HL-60 (cell line): ENCODE measurements around the gene WDR1.

ENCODE experiments used
- TF ChIP-seq, protein P1 (sequence below): IDR thresholded peaks from one replicate; pipeline ENCODE4 v1.5.1; 2011; ENCODE audit warnings: low read length, control low read depth, inconsistent platforms; ENCODE audit not compliant: insufficient read depth
- TF ChIP-seq, protein P2 (sequence below): IDR thresholded peaks from 2 replicates; pipeline ENCODE4 v1.6.1; 2012; ENCODE audit warnings: low read depth; ENCODE audit not compliant: insufficient replicate concordance

DNA sequence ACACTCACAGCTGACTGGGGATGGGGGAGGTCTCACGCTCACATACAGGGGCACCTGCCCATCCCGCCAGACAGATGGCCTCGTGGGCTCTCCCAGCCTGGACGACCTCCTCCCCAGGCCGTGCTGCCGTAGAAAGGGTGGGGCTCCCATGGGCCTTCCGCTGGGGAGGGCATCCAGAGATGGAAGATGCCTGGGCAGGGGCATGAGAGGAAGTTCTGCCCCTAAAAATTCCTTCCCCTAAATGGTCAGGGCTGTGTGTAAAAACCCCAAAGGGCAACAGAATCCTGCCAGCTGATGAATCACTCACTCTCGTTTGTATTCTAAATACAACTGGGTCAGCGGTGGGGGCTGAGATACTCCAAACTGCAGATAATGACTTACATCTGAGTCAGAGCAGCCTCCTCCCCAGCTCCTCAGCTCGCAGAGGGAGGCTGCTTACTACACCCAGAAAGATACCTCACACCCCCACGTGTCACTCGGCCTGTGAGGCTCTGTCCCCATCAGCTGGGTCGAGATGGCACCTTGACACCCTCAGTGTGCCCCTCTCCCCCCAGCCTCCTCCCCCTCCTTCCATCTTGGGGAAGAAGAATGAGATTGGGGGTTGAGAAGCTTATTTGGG lies 10.1 kb downstream of the WDR1 start:
- TF ChIP-seq, protein P1, sequence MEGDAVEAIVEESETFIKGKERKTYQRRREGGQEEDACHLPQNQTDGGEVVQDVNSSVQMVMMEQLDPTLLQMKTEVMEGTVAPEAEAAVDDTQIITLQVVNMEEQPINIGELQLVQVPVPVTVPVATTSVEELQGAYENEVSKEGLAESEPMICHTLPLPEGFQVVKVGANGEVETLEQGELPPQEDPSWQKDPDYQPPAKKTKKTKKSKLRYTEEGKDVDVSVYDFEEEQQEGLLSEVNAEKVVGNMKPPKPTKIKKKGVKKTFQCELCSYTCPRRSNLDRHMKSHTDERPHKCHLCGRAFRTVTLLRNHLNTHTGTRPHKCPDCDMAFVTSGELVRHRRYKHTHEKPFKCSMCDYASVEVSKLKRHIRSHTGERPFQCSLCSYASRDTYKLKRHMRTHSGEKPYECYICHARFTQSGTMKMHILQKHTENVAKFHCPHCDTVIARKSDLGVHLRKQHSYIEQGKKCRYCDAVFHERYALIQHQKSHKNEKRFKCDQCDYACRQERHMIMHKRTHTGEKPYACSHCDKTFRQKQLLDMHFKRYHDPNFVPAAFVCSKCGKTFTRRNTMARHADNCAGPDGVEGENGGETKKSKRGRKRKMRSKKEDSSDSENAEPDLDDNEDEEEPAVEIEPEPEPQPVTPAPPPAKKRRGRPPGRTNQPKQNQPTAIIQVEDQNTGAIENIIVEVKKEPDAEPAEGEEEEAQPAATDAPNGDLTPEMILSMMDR, result no peak
- TF ChIP-seq, protein P2, sequence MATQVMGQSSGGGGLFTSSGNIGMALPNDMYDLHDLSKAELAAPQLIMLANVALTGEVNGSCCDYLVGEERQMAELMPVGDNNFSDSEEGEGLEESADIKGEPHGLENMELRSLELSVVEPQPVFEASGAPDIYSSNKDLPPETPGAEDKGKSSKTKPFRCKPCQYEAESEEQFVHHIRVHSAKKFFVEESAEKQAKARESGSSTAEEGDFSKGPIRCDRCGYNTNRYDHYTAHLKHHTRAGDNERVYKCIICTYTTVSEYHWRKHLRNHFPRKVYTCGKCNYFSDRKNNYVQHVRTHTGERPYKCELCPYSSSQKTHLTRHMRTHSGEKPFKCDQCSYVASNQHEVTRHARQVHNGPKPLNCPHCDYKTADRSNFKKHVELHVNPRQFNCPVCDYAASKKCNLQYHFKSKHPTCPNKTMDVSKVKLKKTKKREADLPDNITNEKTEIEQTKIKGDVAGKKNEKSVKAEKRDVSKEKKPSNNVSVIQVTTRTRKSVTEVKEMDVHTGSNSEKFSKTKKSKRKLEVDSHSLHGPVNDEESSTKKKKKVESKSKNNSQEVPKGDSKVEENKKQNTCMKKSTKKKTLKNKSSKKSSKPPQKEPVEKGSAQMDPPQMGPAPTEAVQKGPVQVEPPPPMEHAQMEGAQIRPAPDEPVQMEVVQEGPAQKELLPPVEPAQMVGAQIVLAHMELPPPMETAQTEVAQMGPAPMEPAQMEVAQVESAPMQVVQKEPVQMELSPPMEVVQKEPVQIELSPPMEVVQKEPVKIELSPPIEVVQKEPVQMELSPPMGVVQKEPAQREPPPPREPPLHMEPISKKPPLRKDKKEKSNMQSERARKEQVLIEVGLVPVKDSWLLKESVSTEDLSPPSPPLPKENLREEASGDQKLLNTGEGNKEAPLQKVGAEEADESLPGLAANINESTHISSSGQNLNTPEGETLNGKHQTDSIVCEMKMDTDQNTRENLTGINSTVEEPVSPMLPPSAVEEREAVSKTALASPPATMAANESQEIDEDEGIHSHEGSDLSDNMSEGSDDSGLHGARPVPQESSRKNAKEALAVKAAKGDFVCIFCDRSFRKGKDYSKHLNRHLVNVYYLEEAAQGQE, result no peak
